Measurements from ENCODE around the gene FAF1. TPM values are rescaled to one million over a fixed set of nuclear protein-coding genes. Genes with fewer than 3 reads are reported as not detected.

Gene FAF1
- total and polyA plus RNA-seq, 9 of the 15 experiments (the other 6 are each of a cell fraction or from before 2014, with no cell fraction given): 48.7 to 225 (median 118) TPM

- TF ChIP-seq MGA (IDR thresholded peaks at IDR 0.05) (peak; percentile 59), MITF (IDR thresholded peaks at IDR 0.05) (peak; percentile 99), MXD1 (CRISPR knock-in tag; IDR thresholded peaks at IDR 0.05; ENCODE audit: borderline replicate concordance, poor library complexity, severe bottlenecking) (peak; percentile 88), RBFOX2 (IDR thresholded peaks at IDR 0.05; ENCODE audit: low read depth, low read length) (peak; percentile 97), SPI1 (IDR thresholded peaks at IDR 0.05; ENCODE audit: borderline replicate concordance, low read depth, low read length) (peak; percentile 82), TEAD1 (CRISPR knock-in tag; IDR thresholded peaks at IDR 0.05) (peak in 1 of 2 experiments; percentile 28; a peak in 2 of 4 replicates), NCOA6 (IDR thresholded peaks at IDR 0.05) (no peak), STAT6 (CRISPR knock-in tag; IDR thresholded peaks at IDR 0.05) (peak; percentile 26; the same call in 1 of the 2 replicates), HMGN3 (IDR thresholded peaks at IDR 0.05; ENCODE audit: borderline replicate concordance, extremely low read depth, insufficient read length, low read depth, low read length) (peak; percentile 89)
Observed at GRCh38 chr1:50959913-50960844, at the start of gene FAF1 (continued).

Measured in K562 (cell line).